Raji (cell line): ENCODE measurements around the gene ATP13A4.

Source experiments
- POLR2A ChIP-seq: IDR thresholded peaks from 2 replicates; pipeline ENCODE4 v1.6.1; 2011; ENCODE audit warnings: low read depth, low read length, control low read depth; ENCODE audit not compliant: insufficient read depth

Gene ATP13A4

GRCh38 chr3:193554811-193555210 lies at the start of gene ATP13A4:
Gene ATP13A4 (minus strand): TSS chr3:193554895. CDS start chr3:193554799, 96 bp downstream.
- no peak for TF ChIP-seq POLR2A

GRCh38 chr3:193599393-193599792 lies 44.7 kb upstream of the ATP13A4 start:
- no peak for TF ChIP-seq POLR2A

GRCh38 chr3:193598202-193598601 lies 43.5 kb upstream of the ATP13A4 start:
- TF ChIP-seq POLR2A: no peak

GRCh38 chr3:193595939-193596487 lies 41.3 kb upstream of the ATP13A4 start:
- no peak for TF ChIP-seq POLR2A

GRCh38 chr3:193594946-193595689 lies 40.4 kb upstream of the ATP13A4 start:
- no peak for TF ChIP-seq POLR2A

- TF ChIP-seq POLR2A: no peak
These were observed 39.0 kb upstream of the ATP13A4 start for GRCh38 chr3:193593668-193594030.

GRCh38 chr3:193592841-193593667 lies 38.4 kb upstream of the ATP13A4 start, which contains the start of gene OPA1:
Gene OPA1 (plus strand): TSS chr3:193593208. CDS start chr3:193593378, 170 bp downstream.
- peak; percentile 83 for TF ChIP-seq POLR2A

- no peak for TF ChIP-seq POLR2A
These were observed 35.6 kb upstream of the ATP13A4 start for GRCh38 chr3:193590088-193590856.

GRCh38 chr3:193589616-193590015 lies 34.9 kb upstream of the ATP13A4 start:
- TF ChIP-seq POLR2A: no peak

- TF ChIP-seq POLR2A: no peak
These were observed 34.4 kb upstream of the ATP13A4 start for GRCh38 chr3:193589129-193589528.

- TF ChIP-seq POLR2A: no peak
These were observed 31.8 kb upstream of the ATP13A4 start for GRCh38 chr3:193586526-193586925.

- TF ChIP-seq POLR2A: no peak
These were observed 30.8 kb upstream of the ATP13A4 start for GRCh38 chr3:193585530-193585929.

- TF ChIP-seq POLR2A: no peak
These were observed 19.9 kb upstream of the ATP13A4 start for GRCh38 chr3:193574488-193575070.

- TF ChIP-seq POLR2A: no peak
These were observed 18.9 kb upstream of the ATP13A4 start for GRCh38 chr3:193573403-193574191.
